ENCODE measurements around the gene FBXL17.

FBXL17 gene

GRCh38 chr5:108311682-108312081, 70.2 kb downstream of the FBXL17 start:
- TF ChIP-seq SIN3A (IDR thresholded peaks at IDR 0.05; ENCODE audit: borderline replicate concordance, insufficient read depth, low read length) (no peak), FOXP2 (optimal IDR thresholded peaks at IDR 0.05; ENCODE audit: borderline replicate concordance, extremely low read depth, extremely low read length, insufficient read depth) (no peak), REST (IDR thresholded peaks at IDR 0.05; ENCODE audit: insufficient read depth in 1 of 2, low read depth in 2 of 2, low read length in 2 of 2) (no peak), POLR2AphosphoS5 (IDR thresholded peaks at IDR 0.05; ENCODE audit: low read depth, low read length) (no peak), TAF1 (IDR thresholded peaks at IDR 0.05; ENCODE audit: borderline replicate concordance, insufficient read depth, low read length) (no peak)

- no peak for TF ChIP-seq FOXP2 (optimal IDR thresholded peaks at IDR 0.05; ENCODE audit: borderline replicate concordance, extremely low read depth, extremely low read length, insufficient read depth)
- TF ChIP-seq REST (IDR thresholded peaks at IDR 0.05; ENCODE audit: insufficient read depth in 1 of 2, low read depth in 2 of 2, low read length in 2 of 2): no peak
- no peak for TF ChIP-seq SIN3A (IDR thresholded peaks at IDR 0.05; ENCODE audit: borderline replicate concordance, insufficient read depth, low read length)
- TF ChIP-seq TAF1 (IDR thresholded peaks at IDR 0.05; ENCODE audit: borderline replicate concordance, insufficient read depth, low read length): no peak
Observed at GRCh38 chr5:108303611-108304010, 78.3 kb downstream of the FBXL17 start.

GRCh38 chr5:108303086-108303485, 78.8 kb downstream of the FBXL17 start:
- TF ChIP-seq SIN3A (IDR thresholded peaks at IDR 0.05; ENCODE audit: borderline replicate concordance, insufficient read depth, low read length) (no peak), POLR2AphosphoS5 (IDR thresholded peaks at IDR 0.05; ENCODE audit: low read depth, low read length) (no peak), REST (IDR thresholded peaks at IDR 0.05; ENCODE audit: insufficient read depth in 1 of 2, low read depth in 2 of 2, low read length in 2 of 2) (no peak), FOXP2 (optimal IDR thresholded peaks at IDR 0.05; ENCODE audit: borderline replicate concordance, extremely low read depth, extremely low read length, insufficient read depth) (no peak), TAF1 (IDR thresholded peaks at IDR 0.05; ENCODE audit: borderline replicate concordance, insufficient read depth, low read length) (no peak)

- TF ChIP-seq REST (IDR thresholded peaks at IDR 0.05; ENCODE audit: insufficient read depth in 1 of 2, low read depth in 2 of 2, low read length in 2 of 2) (no peak), SIN3A (IDR thresholded peaks at IDR 0.05; ENCODE audit: borderline replicate concordance, insufficient read depth, low read length) (no peak), POLR2AphosphoS5 (IDR thresholded peaks at IDR 0.05; ENCODE audit: low read depth, low read length) (no peak), TAF1 (IDR thresholded peaks at IDR 0.05; ENCODE audit: borderline replicate concordance, insufficient read depth, low read length) (no peak), FOXP2 (optimal IDR thresholded peaks at IDR 0.05; ENCODE audit: borderline replicate concordance, extremely low read depth, extremely low read length, insufficient read depth) (no peak)
Observed at GRCh38 chr5:108297042-108297601, 84.8 kb downstream of the FBXL17 start.
